Sigmoid colon (tissue), 7 donors: ENCODE measurements around the gene ACE. TPM values are rescaled to one million over a fixed set of nuclear protein-coding genes. Genes with fewer than 3 reads are reported as not detected.

ENCODE experiments used
- DNase-seq: peaks from one replicate; pipeline ENCODE4 v3.0.0-alpha.2; 2019
- H3K27ac ChIP-seq, 4 donors: fragments of 200-600 bp; sonication (generic); one replicate each; pipeline ENCODE4 v1.5.1; 2016 to 2019; ENCODE audit warnings: mild to moderate bottlenecking in 1 of 4
- H3K27me3 ChIP-seq, 3 donors: fragments of 200-600 bp; sonication (generic); one replicate each; pipeline ENCODE4 v1.5.1; 2019; ENCODE audit warnings: mild to moderate bottlenecking in 1 of 3
- H3K36me3 ChIP-seq, 4 donors: fragments of 200-600 bp; sonication (generic); one replicate each; pipeline ENCODE4 v1.5.1; 2016 to 2019
- H3K4me1 ChIP-seq, 4 donors: fragments of 200-600 bp; sonication (generic); one replicate each; pipeline ENCODE4 v1.5.1; 2017 to 2019
- H3K4me3 ChIP-seq, 4 donors: fragments of 200-600 bp; sonication (generic); one replicate each; pipeline ENCODE4 v1.5.1; 2017 to 2019; ENCODE audit warnings: mild to moderate bottlenecking in 2 of 4, moderate library complexity in 1 of 4
- H3K9me3 ChIP-seq, 4 donors: fragments of 200-600 bp in 3 of 4; sonication (generic) in 3 of 4; one replicate each; pipeline versions ENCODE4 v1.5.1 to v1.6.1; 2013 to 2019
- CTCF ChIP-seq, 4 experiments: fragments of 450-650 bp in 3 of 4; fragments of 200-600 bp in 1 of 4; IDR thresholded peaks; one replicate each; pipeline ENCODE4 v1.5.1; 2016 to 2019; ENCODE audit warnings: antibody characterized with exemption in 4 of 4, mild to moderate bottlenecking in 3 of 4, moderate library complexity in 2 of 4
- EP300 ChIP-seq, 4 donors: sonication (generic); formaldehyde crosslinking; IDR thresholded peaks; one replicate each; pipeline ENCODE4 v1.6.1; 2017; ENCODE audit warnings: antibody characterized with exemption in 4 of 4
- POLR2A ChIP-seq, 2 donors: fragments of 450-650 bp; IDR thresholded peaks; one replicate each; pipeline ENCODE4 v1.6.1; 2016; ENCODE audit warnings: antibody characterized with exemption in 2 of 2, mild to moderate bottlenecking in 2 of 2, moderate library complexity in 2 of 2
- POLR2AphosphoS5 ChIP-seq, 4 donors: sonication (generic); formaldehyde crosslinking; IDR thresholded peaks; one replicate each; pipeline ENCODE4 v1.6.1; 2017; ENCODE audit warnings: antibody characterized with exemption in 4 of 4
- WGBS, 2 donors: extraction: QIAGEN DNeasy Blood & Tissue Kit; methylation state at CpG; one replicate each; pipeline ENCODE4 v1.1.7; 2013; 5-methylcytosine and 5-hydroxymethylcytosine counted together
- intact Hi-C: fragments of 100-400 bp; cut with DNase I; formaldehyde crosslinking; loops from one replicate; pipeline ENCODE4 v1.15.1; 2023
- polyA plus RNA-seq, 3 donors: library from polyadenylated mRNA; stranded (reverse); fragments of 200-250 nt; gene quantifications; one replicate each; pipeline ENCODE4 v1.2.3, GENCODE V29; 2013
- total RNA-seq, 4 donors: library from RNA; depleted of rRNA; stranded (reverse); fragments of >200 nt; gene quantifications; one replicate each; pipeline ENCODE4 v1.1.0, GENCODE V29; 2016
- donor health status: healthy with polysubstance abuse.
- donor health status: Bipolar disorder and iron deficiency.
- donor health status: healthy.

ACE gene
- total and polyA plus RNA-seq, 7 donors, result 1.4 to 24.9 (median 2.5) TPM

- Histone ChIP-seq H3K27me3 (peaks cover 0 to 3% (median under 1%) of the 10 kb centered on the region in 3 donors), H3K27ac (no peak overlapping the region), H3K4me3 (no peak overlapping the region), H3K4me1 (no peaks in the 10 kb centered on the region), H3K9me3 (no peaks in the 10 kb centered on the region), H3K36me3 (no peaks in the 10 kb centered on the region)
- no peak for DNase-seq
- intact Hi-C loops, result no loop called here
- no peak for TF ChIP-seq POLR2A (IDR thresholded peaks at IDR 0.05)
- TF ChIP-seq CTCF (IDR thresholded peaks at IDR 0.05), result no peak
- TF ChIP-seq POLR2AphosphoS5 (IDR thresholded peaks at IDR 0.05), result no peak
- TF ChIP-seq EP300 (IDR thresholded peaks at IDR 0.05), result no peak
- 81 to 82% methylated on average over 6 of the region's 6 CpGs for WGBS, 2 donors
Measured at GRCh38 chr17:63516910-63517824, 40.3 kb downstream of the ACE start.

GRCh38 chr17:63517825-63518534, 41.1 kb downstream of the ACE start:
- H3K36me3 ChIP-seq, result no peaks in the 10 kb centered on the region
- no peak overlapping the region for H3K27ac ChIP-seq
- TF ChIP-seq EP300 (IDR thresholded peaks at IDR 0.05) (no peak), POLR2A (IDR thresholded peaks at IDR 0.05) (no peak), CTCF (IDR thresholded peaks at IDR 0.05) (no peak), POLR2AphosphoS5 (IDR thresholded peaks at IDR 0.05) (no peak)
- DNase-seq, result no peak
- intact Hi-C loops, result no loop called here
- H3K4me1 ChIP-seq, result peaks cover 0 to 4% (median 0%) of the 10 kb centered on the region in 4 donors
- peaks cover 0 to 8% (median 3%) of the 10 kb centered on the region in 3 donors for H3K27me3 ChIP-seq
- no peak overlapping the region for H3K4me3 ChIP-seq
- no peaks in the 10 kb centered on the region for H3K9me3 ChIP-seq
- WGBS, 2 donors, result 44 to 74% methylated on average over 8 of the region's 8 CpGs

- 88 to 94% methylated on average over 1 of the region's 1 CpG for WGBS, 2 donors
- H3K9me3 ChIP-seq, result no peaks in the 10 kb centered on the region
- no peak overlapping the region for H3K4me3 ChIP-seq
- no peak for DNase-seq
- H3K36me3 ChIP-seq, result no peaks in the 10 kb centered on the region
- intact Hi-C loops, result no loop called here
- peaks cover 0 to 22% (median 6%) of the 10 kb centered on the region in 3 donors for H3K27me3 ChIP-seq
- TF ChIP-seq EP300 (IDR thresholded peaks at IDR 0.05) (no peak), CTCF (IDR thresholded peaks at IDR 0.05) (no peak), POLR2A (IDR thresholded peaks at IDR 0.05) (no peak)
- H3K27ac ChIP-seq, result no peak overlapping the region
- H3K4me1 ChIP-seq, result peaks cover 0 to 9% (median 2%) of the 10 kb centered on the region in 4 donors
Measured at GRCh38 chr17:63519116-63519881, 42.4 kb downstream of the ACE start.

- H3K27ac ChIP-seq, result no peak overlapping the region
- peaks cover 0 to 9% (median 2%) of the 10 kb centered on the region in 4 donors for H3K4me1 ChIP-seq
- no peak for DNase-seq
- 13 to 40% methylated on average over 5 of the region's 5 CpGs for WGBS, 2 donors
- intact Hi-C loops, result no loop called here
- TF ChIP-seq EP300 (IDR thresholded peaks at IDR 0.05) (no peak), POLR2AphosphoS5 (IDR thresholded peaks at IDR 0.05) (no peak), CTCF (IDR thresholded peaks at IDR 0.05) (no peak), POLR2A (IDR thresholded peaks at IDR 0.05) (no peak)
- no peak overlapping the region for H3K4me3 ChIP-seq
- H3K9me3 ChIP-seq, result no peaks in the 10 kb centered on the region
- no peaks in the 10 kb centered on the region for H3K36me3 ChIP-seq
- peaks cover 1 to 30% (median 6%) of the 10 kb centered on the region in 3 donors for H3K27me3 ChIP-seq
Measured at GRCh38 chr17:63519972-63520882, 43.4 kb downstream of the ACE start.
